NCI-H226 (cell line): ENCODE measurements around the gene ATAD1.
"Not testable (repeated sequence)": the region's sequence is repeated elsewhere in the genome, so short reads cannot be mapped to it uniquely, and the experiment has no call there.

Source experiments
- DNase-seq: peaks from one replicate; pipeline ENCODE4 v3.0.0-alpha.2; 2015

ATAD1 gene, protein sequence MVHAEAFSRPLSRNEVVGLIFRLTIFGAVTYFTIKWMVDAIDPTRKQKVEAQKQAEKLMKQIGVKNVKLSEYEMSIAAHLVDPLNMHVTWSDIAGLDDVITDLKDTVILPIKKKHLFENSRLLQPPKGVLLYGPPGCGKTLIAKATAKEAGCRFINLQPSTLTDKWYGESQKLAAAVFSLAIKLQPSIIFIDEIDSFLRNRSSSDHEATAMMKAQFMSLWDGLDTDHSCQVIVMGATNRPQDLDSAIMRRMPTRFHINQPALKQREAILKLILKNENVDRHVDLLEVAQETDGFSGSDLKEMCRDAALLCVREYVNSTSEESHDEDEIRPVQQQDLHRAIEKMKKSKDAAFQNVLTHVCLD

GRCh38 chr10:87817609-87818504 lies at the start of gene ATAD1:
Gene ATAD1, minus strand, starts transcription at chr10:87818226. Its CDS starts 3,627 bp downstream, at chr10:87814599.
- DNase-seq: peak; percentile 85

DNA sequence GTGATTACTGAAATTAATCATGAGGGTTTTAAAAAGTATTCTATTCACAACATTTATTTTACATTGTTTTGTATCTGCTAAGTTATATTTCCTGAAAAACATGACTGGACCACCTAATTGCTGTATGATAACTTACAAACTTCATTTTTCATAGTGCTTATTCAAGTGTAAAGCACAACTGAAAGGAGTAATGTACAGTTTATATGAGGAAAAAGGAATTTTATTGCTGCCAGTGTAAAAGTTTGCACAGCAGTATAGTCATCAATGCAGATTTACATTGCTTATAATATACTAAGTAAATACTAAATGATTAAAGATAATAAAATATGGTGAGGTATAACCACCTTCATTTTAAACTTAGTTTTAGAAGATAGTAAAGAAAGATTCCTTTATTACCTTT lies 49.4 kb upstream of the ATAD1 start:
- no peak for DNase-seq

GRCh38 chr10:87866412-87866974 lies 48.5 kb upstream of the ATAD1 start:
- DNase-seq: no peak

DNA sequence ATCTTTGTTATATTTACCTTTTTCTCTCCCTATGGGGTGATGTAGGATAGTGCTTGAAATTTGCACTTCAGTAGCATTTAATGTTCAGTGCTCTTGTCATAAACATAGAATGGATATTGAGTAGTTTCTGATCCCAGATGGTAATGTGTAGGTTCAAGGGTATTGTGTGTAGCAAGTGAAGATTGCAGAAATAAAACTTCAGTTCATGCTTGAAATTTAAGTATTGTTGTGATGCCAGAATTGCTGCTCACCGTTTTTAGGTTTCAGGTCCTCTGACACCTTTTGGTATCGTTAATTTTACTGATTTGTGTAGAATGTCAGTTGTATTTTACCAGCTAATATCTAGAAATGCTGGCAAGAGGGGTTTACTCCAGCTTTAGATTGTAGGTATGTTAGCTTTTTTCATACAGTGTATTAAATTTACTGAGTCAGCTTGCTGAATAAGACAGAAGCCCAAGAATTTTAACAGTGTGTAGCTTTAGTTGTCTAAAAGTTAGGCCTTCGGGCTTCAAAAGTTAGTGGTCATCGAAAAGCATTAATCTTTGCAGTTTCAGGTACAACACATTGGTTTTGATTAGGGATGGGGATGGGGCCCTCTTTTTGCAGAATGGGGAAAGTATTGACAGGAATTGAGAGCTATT lies 47.3 kb upstream of the ATAD1 start:
- DNase-seq: no peak

- DNase-seq: no peak
These were observed 46.6 kb upstream of the ATAD1 start for GRCh38 chr10:87864496-87865059.

- not testable (repeated sequence) for DNase-seq
These were observed 46.0 kb upstream of the ATAD1 start for GRCh38 chr10:87863951-87864495.

- peak; percentile 92 for DNase-seq
These were observed 45.3 kb upstream of the ATAD1 start, which contains the start of the genes KLLN and PTEN for GRCh38 chr10:87863053-87863943. Gene KLLN, minus strand, starts transcription at chr10:87863533. Its CDS starts 1,046 bp downstream, at chr10:87862487. Gene PTEN, plus strand, starts transcription at chr10:87863625. Its CDS starts 845 bp downstream, at chr10:87864470.

DNA sequence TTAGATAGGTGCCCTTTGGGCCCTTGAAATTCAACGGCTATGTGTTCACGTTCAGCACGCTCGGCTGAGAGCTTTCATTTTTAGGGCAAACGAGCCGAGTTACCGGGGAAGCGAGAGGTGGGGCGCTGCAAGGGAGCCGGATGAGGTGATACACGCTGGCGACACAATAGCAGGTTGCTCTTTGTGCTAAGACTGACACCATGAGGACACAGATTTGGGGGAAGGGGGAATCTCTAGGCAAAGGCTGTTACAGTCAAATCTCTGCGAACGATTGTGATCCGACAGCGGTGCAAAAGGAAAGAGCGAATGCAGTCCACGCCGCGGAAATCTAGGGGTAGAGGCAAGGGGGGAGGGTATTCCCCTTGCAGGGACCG lies 44.6 kb upstream of the ATAD1 start:
- DNase-seq: no peak

GRCh38 chr10:87861953-87862678 lies 44.1 kb upstream of the ATAD1 start:
- peak; percentile 93 for DNase-seq

DNA sequence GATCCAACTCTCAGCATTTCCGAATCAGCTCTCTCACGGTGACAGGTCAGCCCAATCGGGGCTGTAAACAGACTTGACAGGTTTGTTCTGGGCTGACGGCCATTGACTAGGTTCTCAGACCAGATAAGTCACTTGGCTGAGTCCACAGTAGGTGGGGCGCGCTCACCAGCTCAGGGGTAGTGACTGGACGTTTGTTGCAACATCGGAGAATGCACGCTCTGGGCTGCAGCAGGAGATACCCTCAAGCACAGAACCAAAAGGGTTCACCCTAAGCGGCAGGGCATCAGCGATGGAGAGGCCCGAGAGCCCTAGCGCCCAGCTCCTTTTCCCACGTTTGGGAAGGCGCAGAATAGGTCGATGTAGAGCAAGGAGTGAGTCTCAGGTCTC lies 43.5 kb upstream of the ATAD1 start:
- peak; percentile 86 for DNase-seq

GRCh38 chr10:87860816-87861403 lies 42.9 kb upstream of the ATAD1 start:
- no peak for DNase-seq

DNA sequence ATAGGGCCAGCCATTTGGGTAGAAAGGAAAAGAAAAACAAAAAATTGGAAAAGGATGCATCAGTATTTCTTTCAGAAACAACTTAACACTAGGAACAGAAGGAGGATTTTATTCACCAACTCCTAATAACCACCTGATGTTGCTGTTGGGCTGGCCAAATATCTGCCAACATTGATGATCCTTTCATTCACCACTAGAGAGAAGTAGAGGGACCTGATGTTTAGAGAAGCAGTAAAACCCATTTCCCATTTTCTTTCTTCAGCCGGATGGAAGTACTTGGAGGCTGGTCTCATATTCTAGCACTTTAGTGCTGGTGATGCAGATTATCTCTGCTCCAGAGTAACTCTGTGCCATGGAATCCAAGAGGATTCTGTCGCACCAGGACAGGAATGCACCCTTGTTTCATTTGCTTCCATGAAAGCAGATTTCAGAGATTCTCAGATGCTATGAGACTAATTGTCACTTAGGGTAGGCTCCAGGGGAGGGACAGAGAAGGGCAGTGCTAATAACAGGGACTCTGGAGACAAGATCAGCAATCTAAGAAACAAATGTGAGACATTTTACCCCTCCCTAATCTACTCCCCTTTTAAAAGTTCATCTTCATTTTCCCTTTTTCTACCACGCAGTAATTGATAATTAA lies 42.2 kb upstream of the ATAD1 start:
- peak; percentile 56 for DNase-seq

DNA sequence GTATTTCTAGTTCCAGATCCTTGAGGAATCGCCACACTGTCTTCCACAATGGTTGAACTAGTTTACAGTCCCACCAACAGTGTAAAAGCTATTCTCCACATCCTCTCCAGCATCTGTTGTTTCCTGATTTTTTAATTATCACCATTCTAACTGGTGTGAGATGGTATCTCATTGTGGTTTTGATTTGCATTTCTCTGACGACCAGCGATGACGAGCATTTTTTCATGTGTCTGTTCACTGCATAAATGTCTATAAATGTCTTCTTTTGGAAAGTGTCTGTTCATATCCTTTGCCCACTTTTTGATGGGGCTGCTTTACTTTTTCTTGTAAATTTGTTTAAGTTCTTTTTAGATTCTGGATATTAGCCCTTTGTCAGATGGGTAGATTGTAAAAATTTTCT lies 37.6 kb upstream of the ATAD1 start:
- not testable (repeated sequence) for DNase-seq

GRCh38 chr10:87855247-87855646 lies 37.2 kb upstream of the ATAD1 start:
- DNase-seq: not testable (repeated sequence)

- DNase-seq: no peak
These were observed 34.1 kb upstream of the ATAD1 start for GRCh38 chr10:87852089-87852488.

GRCh38 chr10:87850742-87851205 lies 32.7 kb upstream of the ATAD1 start:
- DNase-seq: peak; percentile 43

GRCh38 chr10:87849001-87849400 lies 31.0 kb upstream of the ATAD1 start:
- no peak for DNase-seq

GRCh38 chr10:87847550-87847949 lies 29.5 kb upstream of the ATAD1 start:
- no peak for DNase-seq

- DNase-seq: not testable (repeated sequence)
These were observed 28.7 kb upstream of the ATAD1 start for GRCh38 chr10:87846711-87847110.
